Right lobe of liver (tissue), 4 donors: ENCODE data around the gene DCAKD.

Experiments used
- POLR2A ChIP-seq: fragments of 450-650 bp; IDR thresholded peaks from one replicate; pipeline ENCODE4 v1.6.1; 2017; ENCODE audit warnings: antibody characterized with exemption, mild to moderate bottlenecking
- TF ChIP-seq, protein P1 (sequence below), 4 donors: fragments of 200-600 bp in 3 of 4; fragments of 450-650 bp in 1 of 4; IDR thresholded peaks; one replicate each; pipeline versions ENCODE4 v1.5.1 to v1.8.0; 2016 to 2022; ENCODE audit warnings: antibody characterized with exemption in 4 of 4, mild to moderate bottlenecking in 2 of 4
- donor health status: DM: no; HTN: no; CAD: no.
- donor health status: DM: no; HTN: no; CAD: no.
- donor health status: DM: no; HTN: yes; CAD: no.

DNA sequence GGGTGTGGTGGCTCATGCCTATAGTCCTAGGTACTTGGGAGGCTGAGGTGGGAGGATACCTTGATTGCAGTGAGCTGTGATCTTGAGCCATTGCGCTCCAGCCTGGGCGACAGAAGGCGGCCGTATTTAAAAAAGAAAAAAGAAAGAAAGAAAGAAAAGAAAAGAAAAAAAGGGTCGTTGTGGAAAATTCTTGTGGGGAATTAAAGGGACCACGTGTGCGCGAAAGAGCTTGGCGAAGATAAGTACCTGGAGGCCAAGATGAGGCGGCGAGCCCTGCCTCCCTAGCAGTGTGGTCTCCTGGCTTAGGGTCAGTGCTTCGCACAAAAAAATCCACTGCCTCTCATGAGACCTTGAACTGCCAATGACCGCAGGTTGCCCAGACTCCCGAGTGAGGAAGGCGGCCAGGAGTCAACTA is 9.0 kb upstream of the DCAKD start:
- no peak for TF ChIP-seq POLR2A
- TF ChIP-seq, protein P1, sequence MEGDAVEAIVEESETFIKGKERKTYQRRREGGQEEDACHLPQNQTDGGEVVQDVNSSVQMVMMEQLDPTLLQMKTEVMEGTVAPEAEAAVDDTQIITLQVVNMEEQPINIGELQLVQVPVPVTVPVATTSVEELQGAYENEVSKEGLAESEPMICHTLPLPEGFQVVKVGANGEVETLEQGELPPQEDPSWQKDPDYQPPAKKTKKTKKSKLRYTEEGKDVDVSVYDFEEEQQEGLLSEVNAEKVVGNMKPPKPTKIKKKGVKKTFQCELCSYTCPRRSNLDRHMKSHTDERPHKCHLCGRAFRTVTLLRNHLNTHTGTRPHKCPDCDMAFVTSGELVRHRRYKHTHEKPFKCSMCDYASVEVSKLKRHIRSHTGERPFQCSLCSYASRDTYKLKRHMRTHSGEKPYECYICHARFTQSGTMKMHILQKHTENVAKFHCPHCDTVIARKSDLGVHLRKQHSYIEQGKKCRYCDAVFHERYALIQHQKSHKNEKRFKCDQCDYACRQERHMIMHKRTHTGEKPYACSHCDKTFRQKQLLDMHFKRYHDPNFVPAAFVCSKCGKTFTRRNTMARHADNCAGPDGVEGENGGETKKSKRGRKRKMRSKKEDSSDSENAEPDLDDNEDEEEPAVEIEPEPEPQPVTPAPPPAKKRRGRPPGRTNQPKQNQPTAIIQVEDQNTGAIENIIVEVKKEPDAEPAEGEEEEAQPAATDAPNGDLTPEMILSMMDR (IDR thresholded peaks at IDR 0.05): no peak
